ENCODE data around the gene SLC25A1.
"Not testable (repeated sequence)": the region's sequence is repeated elsewhere in the genome, so short reads cannot be mapped to it uniquely, and the experiment has no call there.

Gene SLC25A1

GRCh38 chr22:19204640-19205039 is 26.1 kb upstream of the SLC25A1 start:
- no peak for DNase-seq

- no peak for DNase-seq
These were observed 25.3 kb upstream of the SLC25A1 start for GRCh38 chr22:19203834-19204233.

- DNase-seq: not testable (repeated sequence)
These were observed 24.3 kb upstream of the SLC25A1 start for GRCh38 chr22:19202799-19203186.

GRCh38 chr22:19201869-19202798 is 23.6 kb upstream of the SLC25A1 start:
- DNase-seq: no peak

- no peak for DNase-seq
These were observed 22.8 kb upstream of the SLC25A1 start for GRCh38 chr22:19201130-19201868.

GRCh38 chr22:19199479-19199878 is 20.9 kb upstream of the SLC25A1 start:
- DNase-seq: no peak

- DNase-seq: no peak
These were observed 19.7 kb upstream of the SLC25A1 start for GRCh38 chr22:19197997-19198865.

GRCh38 chr22:19196841-19197612 is 18.5 kb upstream of the SLC25A1 start:
- no peak for DNase-seq

- DNase-seq: no peak
These were observed 17.5 kb upstream of the SLC25A1 start for GRCh38 chr22:19195796-19196731.

GRCh38 chr22:19194766-19195536 is 16.4 kb upstream of the SLC25A1 start:
- no peak for DNase-seq

GRCh38 chr22:19193879-19194278 is 15.3 kb upstream of the SLC25A1 start:
- DNase-seq: no peak

GRCh38 chr22:19187716-19188563 is 9.4 kb upstream of the SLC25A1 start:
- no peak for DNase-seq

GRCh38 chr22:19184276-19184997 is 5.9 kb upstream of the SLC25A1 start:
- no peak for DNase-seq

- no peak for DNase-seq
These were observed 4.7 kb upstream of the SLC25A1 start for GRCh38 chr22:19183216-19183615.

- DNase-seq: no peak
These were observed 4.1 kb upstream of the SLC25A1 start for GRCh38 chr22:19182472-19183157.

- no peak for DNase-seq
These were observed 3.4 kb upstream of the SLC25A1 start for GRCh38 chr22:19181786-19182471.

GRCh38 chr22:19180740-19181410 is 2.3 kb upstream of the SLC25A1 start:
- DNase-seq: no peak

All from CD4-positive, alpha-beta T cell treated with Interferon gamma for 1 hour (primary cell).